Stimulated activated CD8-positive, alpha-beta memory T cell treated with anti-CD3 and anti-CD28 coated beads, Interleukin-7, amount 100 ng/mL, for 48 hours (primary cell): ENCODE data around the gene CHST1.

Experiments
- DNase-seq, 2 donors: peaks; one replicate each; pipeline ENCODE4 v3.0.0-alpha.2; 2020; ENCODE audit warnings: low read depth in 1 of 2; ENCODE audit errors: extremely low read depth in 1 of 2

Gene CHST1

DNA sequence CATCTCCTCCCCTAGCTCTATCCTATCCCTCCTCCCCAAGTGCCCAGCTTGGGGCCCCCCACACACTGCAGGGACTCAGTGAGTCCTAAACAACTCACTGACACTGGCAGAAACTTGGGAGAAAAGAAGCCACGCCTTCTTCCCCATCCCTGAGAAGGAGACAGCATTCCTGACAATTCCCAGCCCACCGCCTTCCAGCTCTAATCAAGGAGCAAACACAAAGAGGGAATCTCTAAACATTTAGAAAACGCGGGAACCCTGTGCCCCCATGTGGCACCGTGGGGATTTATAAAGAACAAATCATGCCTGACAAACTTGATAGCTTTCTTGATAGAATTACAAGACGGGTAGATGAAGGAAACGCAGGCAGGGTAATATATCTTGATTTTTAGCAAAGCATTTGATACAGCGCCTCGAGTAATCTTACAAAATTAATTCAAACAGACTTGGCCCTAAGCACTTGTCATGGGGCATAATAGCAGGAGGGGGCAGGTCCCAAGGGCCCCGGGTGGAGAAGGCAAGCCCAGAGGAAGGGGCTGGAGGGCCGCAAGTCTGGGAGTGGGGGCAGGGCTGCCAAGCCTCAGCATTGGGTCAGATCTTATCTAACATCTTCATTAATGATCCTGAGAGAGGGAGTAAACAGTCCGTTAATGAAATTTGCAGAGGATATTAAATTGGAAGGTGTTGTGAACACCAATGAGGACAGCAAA is 4.5 kb downstream of the CHST1 start:
- no peak for DNase-seq

GRCh38 chr11:45659818-45660160 is 5.6 kb downstream of the CHST1 start:
- DNase-seq: no peak

- DNase-seq: no peak
Observed at GRCh38 chr11:45659031-45659817, 6.2 kb downstream of the CHST1 start.

DNA sequence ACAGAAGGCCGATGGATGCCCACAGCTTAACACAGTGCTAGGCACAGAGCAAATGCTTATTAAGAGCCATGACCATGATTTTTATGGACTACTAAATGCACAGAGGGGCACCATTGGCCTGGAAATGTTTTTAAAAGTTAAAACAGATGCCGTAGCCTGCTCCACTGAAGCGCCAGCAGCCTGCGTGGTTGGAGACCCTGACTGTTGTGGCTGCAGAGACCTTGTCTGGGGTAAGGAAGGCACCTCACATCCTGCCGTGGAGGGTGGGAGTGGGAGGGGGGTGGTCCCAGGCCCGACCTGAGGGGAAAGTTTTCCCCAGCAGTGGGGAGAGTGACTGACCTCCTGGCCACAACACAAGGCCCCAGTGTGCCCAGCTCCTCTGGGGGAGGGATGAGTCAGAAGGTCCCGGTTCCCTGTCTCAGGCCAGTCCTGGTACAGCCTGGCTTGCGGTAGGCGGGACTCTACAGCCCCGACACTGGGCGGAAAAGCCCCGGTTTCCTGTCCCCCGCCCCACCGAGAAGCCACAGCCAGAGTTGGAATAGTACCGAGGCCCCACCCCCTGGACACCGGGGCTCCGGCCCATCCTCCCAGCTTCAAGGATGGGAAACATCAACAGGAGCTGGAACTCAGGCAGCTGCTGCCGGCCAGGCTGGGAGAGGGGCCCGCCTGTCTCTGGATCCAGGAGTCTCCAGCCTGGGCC is 7.0 kb downstream of the CHST1 start:
- peak in 1 of 2 donors; percentile 26 for DNase-seq

GRCh38 chr11:45657496-45658260 is 7.7 kb downstream of the CHST1 start:
- no peak for DNase-seq

GRCh38 chr11:45655831-45656230 is 9.6 kb downstream of the CHST1 start:
- no peak for DNase-seq

DNA sequence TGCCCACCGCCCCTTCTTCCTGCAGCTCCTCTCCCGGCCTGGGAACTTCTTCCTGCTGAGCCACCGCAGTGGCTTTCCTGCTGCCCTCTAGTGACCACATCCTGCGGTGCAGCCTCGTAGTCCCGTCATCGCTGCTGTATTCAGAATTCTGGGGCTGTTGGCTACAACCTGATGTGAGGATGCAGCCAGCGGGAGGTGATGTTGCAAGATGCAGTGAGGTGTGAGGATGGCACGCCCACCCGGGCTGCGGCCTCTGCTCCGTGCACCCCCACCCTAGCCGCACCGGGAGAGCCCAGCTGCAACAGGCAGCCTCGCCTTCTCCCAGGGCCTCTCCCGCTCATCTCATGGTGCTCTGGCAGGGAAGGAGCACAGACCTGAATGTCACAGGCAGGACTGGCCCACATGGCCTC is 10.1 kb downstream of the CHST1 start:
- peak in 1 of 2 donors; percentile 42 for DNase-seq

DNA sequence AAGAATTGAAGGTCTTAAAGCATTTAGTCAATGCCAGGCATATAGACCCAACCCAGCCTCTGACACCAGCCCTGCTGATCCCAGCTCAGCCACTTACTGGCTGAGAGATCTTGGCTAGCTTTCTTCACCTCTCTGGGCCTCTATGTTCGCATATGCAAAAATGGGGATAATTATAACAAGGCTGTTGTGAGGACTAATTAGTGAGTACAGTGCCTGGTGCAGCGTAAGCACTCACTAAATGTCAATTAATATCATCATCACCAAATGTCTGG is 10.5 kb downstream of the CHST1 start:
- no peak for DNase-seq

DNA sequence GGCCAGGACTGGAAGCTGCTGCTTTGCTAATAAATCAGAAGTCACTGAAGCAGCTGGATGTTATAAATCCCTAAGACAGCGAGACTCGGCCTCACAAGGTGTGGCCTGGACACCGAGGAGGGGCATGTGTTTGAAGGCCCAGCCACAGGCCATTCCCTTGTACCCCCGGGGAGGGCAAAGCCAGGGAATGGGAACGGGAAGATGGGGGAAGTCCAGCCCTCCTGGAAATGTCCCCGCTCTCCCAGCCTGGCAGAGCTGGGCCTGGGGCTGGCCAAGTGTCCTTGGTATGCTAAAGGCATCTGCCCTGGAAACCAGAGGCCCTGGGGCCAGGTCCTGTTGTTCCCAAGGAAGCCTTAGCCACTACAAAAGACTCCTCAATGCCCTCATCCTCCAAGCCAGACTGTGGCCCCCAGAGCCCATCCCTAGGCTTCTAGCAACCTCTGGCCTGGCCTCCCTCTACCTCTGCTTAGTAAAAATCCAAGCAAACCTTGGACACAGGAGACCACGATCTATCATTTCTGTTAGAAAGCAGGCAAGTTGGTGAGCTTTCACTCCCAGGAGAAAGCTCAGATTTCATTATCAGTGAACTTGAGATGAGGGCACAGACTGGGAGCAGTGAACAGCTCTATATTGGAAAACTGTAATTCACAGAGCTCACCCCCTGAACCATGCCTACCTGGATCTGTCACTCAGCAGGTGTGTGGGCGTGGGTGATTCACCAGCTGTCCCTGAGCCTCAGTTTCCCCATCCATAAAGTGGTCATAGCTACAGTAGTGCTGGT is 11.0 kb downstream of the CHST1 start:
- no peak for DNase-seq

- no peak for DNase-seq
Observed at GRCh38 chr11:45653277-45653676, 12.1 kb downstream of the CHST1 start.

- DNase-seq: no peak
Observed at GRCh38 chr11:45652781-45653180, 12.6 kb downstream of the CHST1 start.

DNA sequence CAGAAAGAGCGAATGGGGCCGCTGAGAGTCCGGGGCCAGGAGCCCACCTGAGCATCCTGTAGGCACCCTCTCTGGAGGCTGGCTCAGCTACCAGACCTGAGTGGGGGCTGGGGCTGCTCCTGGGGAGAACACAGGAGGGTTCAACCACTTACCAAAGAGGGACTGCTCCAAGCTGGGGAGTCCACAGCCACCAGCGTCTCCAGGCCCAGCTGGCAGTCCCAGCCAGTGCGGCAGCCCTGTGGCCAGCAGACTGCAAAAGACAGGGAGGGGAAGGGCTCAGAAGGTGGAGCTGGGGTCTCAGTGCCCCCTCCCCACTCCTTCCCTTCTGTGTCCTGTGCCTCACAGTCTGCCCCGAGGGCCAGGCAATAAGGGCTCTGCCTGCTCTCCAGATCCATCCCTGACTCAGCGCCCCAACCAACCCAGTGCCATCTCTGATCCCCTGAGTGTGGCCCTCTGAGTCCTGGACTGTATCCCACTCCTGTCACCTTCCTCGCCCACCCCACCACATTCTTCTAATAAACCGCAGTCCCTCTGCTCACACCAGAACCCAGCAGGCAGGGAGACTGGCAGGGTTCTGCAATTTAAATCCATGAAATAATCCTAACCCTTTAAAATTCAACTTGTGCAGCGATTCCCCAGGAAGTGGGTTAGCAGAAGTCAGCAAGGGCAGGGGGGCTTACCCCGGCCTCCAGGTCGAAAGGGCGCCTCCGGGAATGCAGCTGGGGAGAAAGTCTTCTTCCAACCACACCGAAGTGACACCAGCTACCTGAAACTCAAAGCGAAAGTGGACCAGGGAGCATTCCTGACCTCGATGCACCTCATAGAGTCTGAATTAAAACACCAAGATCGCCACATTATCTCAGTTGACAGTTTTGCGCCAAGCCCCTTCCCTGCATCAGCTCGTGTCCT is 13.3 kb downstream of the CHST1 start:
- no peak for DNase-seq

GRCh38 chr11:45651156-45651555 is 14.3 kb downstream of the CHST1 start:
- no peak for DNase-seq

- no peak for DNase-seq
Observed at GRCh38 chr11:45650166-45651095, 15.0 kb downstream of the CHST1 start.

GRCh38 chr11:45649544-45650165 is 15.8 kb downstream of the CHST1 start:
- DNase-seq: no peak

- DNase-seq: no peak
Observed at GRCh38 chr11:45648931-45649330, 16.5 kb downstream of the CHST1 start.

GRCh38 chr11:45647786-45648185 is 17.6 kb downstream of the CHST1 start:
- no peak for DNase-seq

GRCh38 chr11:45647329-45647728 is 18.1 kb downstream of the CHST1 start:
- no peak for DNase-seq
